ENCODE data around the gene NEK2.
"Not testable (repeated sequence)": the region's sequence is repeated elsewhere in the genome, so short reads cannot be mapped to it uniquely, and the experiment has no call there.

Gene NEK2

DNA sequence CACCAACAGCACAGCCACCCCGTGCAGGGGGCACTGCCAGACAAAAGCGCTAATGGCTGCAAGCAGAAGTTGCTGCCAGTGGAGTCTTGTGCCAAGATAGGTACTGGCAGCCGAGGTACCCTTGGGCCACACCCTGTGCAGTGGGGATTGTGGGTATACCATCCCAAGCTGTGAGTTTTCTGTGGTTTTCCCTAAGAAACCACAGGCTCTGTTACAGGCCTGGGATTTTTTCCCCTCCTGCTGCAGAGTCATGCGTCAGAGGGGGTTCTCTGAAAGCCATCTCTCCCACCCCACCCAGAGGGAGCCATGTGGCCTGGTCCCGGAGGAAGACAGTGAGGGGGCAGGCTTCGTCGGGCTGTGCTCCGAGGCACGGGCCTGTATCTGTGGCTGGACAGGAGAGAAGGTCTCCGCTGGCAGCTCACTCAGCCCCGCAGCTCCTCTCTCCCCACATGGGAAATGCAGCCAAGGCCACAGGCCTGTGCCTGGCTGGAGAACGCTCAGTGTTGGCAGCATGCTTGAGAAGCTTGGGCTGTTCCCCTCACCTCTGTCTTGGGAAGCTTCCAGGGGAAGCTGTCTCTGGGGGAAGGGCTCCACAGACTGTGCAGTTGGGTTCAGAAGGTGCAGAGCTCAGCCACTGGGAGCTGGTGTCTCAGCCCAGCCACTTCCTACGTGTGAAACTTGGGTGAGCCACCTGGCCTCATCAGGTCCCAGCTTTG, 42.5 kb downstream of the NEK2 start:
- DNase-seq (ENCODE audit: low read depth in 2 of 2): no peak

DNA sequence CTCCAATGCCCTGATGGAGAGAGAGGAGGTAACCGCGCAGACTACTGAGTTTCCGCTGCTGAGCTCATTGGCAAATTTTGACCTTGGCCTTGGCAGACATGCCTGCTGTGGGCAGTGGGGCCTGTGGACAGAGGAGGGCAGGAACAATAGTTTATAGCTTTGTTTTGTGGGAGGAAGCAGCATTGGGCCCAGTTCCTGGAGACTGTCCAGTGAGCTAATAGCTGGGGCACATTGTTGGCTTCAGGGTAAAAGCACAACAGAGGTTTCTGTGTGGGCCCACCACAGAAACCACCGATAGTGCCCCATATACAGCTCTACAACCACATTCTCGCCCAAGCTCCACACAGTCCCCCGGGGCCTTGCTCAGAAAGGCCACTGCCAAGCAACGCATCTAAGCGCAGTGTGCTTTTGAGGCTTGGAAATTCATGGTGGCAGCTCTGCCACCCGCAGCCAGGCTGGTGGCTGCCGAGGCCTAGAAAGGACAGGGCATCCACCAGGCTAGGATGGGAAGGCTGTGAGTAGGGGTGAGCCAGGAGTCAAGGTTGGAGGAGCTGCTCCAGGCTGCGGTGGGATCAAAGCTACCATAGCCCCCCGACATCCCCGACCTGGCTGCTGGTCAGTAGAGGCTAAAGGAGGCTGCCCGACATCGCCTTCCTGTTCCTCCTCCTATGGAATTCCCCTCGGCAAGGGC, 43.2 kb downstream of the NEK2 start:
- no peak for DNase-seq (ENCODE audit: low read depth in 2 of 2)

DNA sequence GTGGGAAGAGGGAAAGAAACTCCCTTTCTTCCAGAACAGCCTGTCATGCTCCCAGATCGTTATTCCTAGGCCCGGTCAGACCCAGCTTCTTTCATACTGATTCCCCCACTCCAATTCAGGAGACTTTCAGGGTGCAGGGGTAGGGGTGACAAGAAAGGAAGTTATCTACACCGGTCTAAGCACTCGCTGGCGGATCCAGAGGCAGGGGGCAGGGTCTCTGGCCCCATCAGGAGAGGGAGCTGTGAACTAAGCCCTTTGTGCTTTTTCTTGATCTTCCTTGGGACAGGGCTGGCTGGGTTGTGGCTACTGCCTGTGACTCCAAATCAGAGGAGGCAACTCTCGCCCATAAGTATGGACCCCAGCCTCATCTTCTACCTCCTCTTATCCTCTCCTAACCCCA, 44.3 kb downstream of the NEK2 start:
- no peak for DNase-seq (ENCODE audit: low read depth in 2 of 2)

DNA sequence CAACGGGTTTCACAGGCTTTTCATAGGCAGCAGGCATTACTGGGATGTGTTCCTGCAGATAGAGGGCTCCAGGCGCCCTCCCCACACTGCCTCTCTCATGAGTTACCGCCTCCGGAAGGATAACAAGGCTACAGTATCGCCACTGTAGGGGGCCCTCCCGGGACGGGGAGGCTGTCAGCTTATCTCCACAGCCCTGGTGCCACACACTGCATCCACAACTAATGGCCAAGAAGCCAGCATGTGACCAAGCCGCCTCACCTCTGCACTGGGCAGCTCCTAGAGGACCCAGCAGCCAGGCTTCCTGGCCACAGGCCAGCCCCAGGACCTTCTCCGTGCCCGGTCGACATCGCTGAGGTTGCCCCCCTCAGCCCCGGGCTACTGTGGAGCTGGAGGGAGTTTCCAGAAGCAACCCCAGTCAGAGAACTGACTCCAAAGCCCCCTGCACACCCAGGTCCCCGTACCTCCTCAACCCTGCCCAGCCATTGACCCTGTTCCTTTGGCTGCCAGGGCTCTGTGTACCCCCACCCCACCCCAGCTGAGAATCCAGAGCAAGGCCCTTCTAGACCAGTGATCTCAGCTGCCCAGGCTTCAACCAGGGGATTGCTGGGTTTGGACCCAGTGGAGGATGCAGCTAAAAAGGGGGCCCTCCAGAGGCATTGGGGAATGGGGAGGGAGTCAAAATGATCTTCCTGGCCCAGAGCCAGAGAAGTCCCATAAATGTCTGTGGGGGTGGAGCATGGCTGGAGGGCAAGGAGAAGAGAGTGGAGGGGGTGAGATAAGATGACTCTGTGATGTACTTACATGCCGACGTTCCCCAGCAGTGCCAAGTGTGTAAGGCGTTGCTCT, 45.0 kb downstream of the NEK2 start:
- DNase-seq (ENCODE audit: low read depth in 2 of 2): no peak

DNA sequence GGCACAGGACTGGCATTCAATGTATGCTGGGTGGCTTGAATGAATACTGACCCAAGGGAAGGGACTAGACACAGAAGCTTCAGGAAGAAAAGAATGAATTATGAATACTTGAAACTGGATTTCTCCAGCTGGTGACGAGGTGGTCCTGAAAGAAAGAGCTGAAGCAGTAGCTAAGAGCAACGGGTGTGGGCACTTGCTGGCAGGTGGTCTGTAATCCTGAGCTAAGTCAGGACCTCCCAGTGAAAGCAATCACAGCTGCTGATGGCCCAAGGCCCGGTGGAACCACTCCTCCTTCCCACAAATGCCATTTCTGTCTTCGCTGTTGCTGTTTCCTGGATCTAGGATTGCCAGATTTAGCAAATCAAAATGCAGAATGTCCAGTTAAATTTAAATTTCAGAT, 47.0 kb downstream of the NEK2 start:
- no peak for DNase-seq (ENCODE audit: low read depth in 2 of 2)

DNA sequence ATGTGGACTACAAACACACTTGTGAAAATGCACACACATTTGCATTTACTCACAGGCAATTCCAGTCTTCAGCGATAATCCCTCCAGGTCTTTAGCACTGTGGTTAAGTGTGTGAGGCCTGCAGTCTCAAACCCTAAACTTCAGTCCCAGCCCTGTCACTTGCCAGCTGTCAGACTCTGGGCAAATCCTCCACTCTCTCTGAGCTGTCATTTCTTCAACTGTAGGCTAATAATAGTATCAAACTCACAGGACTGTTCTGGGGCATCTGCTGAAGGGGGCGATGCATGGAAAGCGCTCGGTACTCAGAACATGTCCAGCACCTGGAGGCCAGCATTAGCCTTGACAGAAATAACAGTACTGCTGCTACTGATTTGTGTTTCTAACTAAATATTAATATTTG, 48.2 kb downstream of the NEK2 start:
- no peak for DNase-seq (ENCODE audit: low read depth in 2 of 2)

DNA sequence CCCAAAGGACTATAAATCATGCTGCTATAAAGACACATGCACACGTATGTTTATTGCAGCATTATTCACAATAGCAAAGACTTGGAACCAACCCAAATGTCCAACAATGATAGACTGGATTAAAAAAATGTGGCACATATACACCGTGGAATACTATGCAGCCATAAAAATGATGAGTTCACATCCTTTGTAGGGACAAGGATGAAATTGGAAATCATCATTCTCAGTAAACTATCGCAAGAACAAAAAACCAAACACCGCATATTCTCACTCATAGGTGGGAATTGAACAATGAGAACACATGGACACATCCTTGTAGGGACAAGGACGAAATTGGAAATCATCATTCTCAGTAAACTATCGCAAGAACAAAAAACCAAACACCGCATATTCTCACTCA, 49.6 kb downstream of the NEK2 start:
- not testable (repeated sequence) for DNase-seq (ENCODE audit: low read depth in 2 of 2)

DNA sequence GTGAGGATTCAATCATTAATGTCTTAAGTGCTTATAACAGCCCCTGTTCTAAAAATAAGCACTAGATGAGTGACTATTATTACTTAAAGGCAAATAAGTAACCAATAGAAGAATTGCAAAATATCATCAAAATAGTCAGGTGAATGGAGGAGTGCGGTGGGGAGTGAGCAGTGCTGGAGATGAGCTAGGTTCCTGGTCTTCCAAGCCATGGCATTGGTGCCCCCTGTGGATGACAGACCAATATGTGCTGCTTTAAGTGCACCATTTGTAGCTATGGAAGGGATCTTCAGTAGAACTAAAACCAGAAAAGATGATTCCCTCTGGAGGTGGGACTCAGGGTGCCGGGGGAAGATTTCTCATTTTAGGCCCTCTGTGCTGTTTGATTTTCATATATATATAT, 50.4 kb downstream of the NEK2 start:
- no peak for DNase-seq (ENCODE audit: low read depth in 2 of 2)

DNA sequence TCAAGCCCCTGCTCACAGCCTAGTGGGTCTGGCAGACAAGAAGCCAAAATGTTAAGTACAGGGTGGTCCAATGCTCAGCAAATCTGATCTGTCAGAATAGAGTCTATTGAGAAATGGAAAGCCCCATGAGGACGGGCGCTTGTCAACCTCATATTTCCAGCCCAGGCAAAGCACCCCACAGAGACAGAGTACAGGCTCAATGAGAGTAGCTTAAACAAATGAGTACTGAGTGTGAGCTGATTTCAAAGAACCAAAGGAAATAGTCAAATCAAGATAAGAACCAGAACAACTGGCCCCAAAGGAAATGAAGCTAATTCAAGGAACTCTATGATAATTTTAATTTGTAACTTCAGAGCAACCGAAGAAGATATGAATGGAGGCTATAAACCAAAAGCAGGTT, 51.9 kb downstream of the NEK2 start:
- no peak for DNase-seq (ENCODE audit: low read depth in 2 of 2)

DNA sequence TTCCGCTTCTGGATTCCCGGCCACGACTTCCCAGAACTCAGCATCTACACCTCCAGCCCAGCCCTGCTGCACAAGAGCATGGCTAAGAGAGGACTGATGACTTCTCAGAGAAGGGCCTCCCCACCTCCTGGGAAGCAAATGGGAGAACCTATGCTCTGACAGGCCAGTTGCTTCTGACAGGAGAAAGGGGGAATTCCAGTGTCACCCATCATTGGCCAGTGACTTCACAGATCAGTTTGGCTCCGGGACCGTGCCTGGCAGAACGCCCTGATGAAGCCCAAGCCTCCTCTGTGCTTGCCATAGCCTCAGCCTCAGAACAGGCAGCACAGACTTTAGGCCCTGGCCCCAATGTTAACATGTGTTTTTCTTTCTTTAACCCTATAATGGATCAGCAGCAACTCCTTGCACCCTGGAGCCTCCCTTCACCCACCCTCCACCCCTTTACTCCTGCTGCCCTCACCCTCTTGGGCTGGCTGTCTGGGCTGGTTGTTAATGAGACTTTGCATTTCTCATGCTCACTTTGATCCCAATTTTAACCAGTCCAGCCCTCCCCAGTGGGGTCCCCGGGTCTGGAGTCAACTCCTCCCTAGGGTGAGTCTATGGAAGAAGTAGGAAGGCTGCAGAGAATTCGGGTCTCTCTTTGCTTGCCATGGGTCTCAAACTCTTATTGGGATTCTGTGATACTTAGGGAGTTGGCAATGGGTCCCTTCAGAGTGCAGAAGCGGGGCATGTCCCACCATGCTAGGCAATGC, 53.8 kb downstream of the NEK2 start:
- DNase-seq (ENCODE audit: low read depth in 2 of 2): no peak

DNA sequence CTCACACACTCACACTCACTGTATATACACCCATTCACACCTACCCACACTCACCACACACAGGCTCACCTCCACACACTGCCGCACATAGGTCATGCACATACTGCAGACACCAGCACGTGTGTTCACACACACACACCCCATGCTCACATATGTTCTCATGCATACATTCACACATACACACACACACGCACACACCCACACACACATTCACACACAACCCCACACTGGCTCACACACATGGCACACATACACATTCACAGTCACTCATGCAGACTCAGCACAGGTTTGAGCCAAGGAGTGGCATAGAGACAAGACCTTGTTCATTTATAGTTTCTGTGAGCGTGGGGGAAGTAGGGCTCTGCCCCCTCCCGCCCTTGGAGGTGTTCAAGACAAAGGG, 55.3 kb downstream of the NEK2 start:
- DNase-seq (ENCODE audit: low read depth in 2 of 2): no peak

DNA sequence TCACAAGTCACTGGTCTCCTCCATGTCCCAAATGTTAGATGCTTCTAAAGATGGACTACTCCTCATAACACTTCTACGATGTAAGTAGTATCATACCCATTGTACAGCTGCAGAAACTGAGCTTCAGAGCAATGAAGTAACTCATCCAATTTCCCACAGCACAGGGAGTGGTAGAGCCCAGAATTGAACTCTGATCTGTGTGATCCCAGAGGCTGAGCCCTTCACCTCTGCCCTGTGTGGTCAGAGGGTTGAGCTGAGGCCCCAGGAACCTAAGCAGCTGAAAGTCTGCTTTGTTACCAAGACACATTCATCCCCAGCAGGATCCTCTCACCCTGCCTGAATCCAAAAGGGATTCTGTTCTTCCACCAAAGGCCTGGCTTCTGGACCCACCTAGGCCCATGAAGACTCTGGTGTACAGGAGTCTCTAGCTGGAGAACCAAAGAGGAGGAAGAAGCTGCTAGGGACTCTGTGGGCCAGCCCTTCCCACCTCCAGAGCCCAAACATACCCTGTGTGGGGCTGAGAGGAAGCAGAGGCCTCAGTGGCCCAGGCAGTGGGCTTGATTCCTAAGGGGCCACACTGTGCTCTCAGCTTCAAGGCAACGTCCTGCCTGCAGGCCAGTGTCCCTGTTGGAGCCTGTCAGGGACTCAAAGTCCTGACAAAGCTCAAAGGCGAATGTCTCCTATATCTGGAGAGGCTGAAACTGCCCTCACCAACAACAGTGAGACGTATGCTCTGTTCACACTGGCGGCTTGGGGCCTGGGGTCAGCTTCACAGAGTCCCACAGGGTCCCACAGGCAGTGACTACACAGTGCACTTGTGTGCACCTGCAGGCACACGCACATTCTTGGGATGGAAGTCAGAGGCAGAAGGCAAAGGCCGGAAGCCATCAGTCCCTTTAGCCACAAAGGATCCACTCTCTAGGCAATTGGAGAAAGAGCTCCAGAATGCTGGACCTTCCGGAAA, 56.1 kb downstream of the NEK2 start:
- DNase-seq (ENCODE audit: low read depth in 2 of 2): no peak

DNA sequence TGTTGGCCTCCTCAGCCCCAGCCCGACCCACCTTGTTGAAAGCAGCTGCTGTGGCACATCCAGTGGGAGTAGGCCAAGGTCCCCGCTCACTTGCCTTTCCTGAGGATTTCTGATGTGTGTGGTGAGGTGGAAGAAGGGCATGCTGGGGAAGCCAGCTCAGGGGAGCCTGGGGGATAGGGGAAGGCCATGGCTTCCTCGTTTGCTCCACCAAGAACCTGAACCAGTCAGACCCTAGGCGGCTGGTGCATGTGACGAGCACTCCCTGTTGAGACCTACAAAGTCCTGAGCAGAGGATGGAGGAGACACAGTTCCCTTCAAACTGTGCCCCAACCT, 58.5 kb downstream of the NEK2 start:
- DNase-seq (ENCODE audit: low read depth in 2 of 2): no peak

DNA sequence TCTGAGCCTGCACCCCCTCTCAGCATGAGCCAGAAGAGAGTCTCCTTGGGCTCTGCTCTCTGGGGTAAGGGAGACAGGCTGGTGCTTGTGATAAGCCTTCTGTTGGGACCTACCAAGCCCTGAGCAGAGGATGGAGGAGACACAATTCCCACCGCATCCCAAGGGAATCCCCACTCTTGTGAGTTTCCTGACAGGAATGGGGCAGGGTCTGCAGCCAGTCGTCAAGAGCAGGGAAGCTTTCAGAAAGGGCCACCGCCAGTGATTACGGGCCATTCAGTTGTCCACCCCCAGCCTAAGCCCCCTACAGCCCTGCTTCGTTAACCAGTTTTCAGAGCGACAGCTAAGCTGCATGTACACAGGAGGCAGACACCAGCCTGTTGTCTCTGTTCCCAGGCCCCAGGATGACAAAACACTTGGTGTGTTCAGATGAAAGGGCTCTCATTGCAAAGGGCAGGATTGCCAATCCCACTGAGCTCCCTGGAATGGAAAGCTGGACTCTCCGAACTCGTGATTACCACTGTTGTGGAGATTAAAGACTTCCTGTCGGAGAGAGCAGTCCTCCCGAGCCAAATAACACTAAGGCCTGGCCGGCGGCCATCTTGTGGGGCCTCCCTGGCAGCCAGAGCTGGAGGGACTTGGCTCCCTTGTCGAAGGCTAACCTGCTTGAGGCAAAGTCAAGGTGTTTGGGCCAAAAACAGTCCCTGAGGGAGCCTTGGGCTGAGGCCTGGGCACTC, 59.0 kb downstream of the NEK2 start:
- DNase-seq (ENCODE audit: low read depth in 2 of 2): no peak

DNA sequence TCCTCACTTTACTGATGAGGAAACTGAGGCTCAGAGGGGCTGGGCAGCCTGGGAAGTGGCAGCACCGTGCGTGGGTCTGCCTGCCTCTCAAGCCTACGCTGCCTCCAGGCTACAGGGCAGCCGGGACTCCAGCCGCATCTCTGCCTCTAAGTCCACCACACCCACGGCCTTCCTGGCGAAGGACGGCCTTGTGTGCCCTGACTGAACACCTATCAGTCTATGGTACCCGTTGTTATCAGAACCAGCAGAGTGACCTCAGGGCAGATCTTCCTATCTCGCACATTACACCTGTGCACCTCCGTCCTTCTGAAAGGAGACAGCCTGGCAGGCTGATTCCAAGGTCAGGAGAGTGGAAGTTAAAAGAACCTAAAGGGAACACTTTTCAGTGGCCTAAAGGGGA, 60.8 kb downstream of the NEK2 start:
- DNase-seq (ENCODE audit: low read depth in 2 of 2): no peak

DNA sequence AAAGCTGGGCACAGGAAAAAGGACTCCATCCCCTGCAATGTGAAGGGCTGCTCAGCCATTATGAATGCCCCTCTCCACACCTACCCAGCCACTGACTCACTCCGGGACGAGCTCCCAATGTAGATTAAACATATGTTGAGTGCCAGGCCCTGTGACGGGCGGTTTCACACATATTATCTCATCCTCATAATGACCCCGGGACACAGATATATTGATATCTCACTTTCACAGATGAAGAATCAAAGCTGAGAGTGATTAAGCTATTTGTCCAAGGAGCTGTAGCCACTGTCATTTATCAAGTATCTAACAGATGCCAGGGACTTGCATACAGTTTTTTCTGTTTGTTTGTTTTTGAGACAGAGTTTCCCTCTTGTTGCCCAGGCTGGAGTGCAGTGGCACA, 61.5 kb downstream of the NEK2 start:
- no peak for DNase-seq (ENCODE audit: low read depth in 2 of 2)

DNA sequence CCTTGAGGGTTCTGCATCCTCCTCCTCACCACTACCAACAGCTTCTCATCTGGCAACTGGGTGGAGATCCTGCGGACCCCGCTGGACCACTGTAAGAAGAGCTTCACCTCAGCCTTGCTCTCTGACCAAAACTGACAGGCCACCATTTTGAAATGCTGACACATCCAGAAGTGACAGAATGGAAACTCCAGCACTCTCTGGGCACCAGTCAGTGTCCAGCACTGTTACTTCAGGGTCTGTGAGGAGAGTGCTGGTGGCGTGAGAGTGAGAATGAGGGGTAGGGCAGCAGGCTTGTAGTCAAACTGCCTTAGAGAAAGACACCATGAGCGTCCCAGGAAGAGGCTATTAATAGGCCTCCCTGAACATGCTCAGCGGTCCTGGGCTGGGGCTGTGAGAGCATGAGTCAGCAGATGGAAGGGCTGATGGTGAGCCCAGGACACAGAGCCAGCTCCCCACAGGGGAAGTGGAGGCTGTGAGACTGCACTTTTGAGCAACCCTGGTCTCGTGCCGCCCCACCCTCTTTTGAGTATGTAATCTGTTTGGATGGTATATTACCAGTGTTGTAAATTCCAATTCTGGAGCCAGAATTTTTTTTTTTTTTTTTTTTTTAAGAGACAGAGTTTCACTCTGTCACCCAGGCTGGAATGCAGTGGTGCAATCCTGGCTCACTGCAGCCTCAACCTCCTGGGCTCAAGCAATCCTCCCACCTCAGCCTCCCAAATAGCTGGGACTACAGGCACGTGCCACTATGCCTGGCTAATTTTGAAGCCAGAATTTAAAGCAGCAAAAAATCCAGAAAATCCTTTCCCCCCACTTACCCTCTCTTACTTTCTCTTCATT, 62.1 kb downstream of the NEK2 start:
- no peak for DNase-seq (ENCODE audit: low read depth in 2 of 2)

DNA sequence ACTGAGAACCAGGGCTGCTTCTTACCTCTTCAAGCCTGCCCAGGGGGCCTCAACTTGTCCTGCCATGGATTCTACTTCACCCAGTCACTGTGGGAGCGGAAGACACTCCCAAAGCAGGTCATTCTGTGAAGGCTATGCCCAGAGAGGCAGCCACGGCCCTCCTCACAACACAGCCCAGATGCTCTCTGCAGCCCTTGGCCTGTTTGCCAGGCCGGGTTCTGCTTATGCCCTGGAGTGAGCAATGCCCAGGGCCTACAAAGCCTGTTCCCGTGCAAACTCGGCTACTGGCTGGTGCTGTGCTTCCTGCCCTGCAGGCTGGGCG, 62.7 kb downstream of the NEK2 start:
- DNase-seq (ENCODE audit: low read depth in 2 of 2): no peak
